SJCRH30 (cell line): Measurements from ENCODE around the gene HNMT. TPM values are rescaled to one million over a fixed set of nuclear protein-coding genes. Genes with fewer than 3 reads are reported as not detected.
"Not testable (repeated sequence)": the region's sequence is repeated elsewhere in the genome, so short reads cannot be mapped to it uniquely, and the experiment has no call there.

Experiments
- DNase-seq, 2 experiments: peaks; one replicate each; pipeline ENCODE4 v3.0.0-alpha.2; 2015 to 2020
- H3K27ac ChIP-seq: fragments of 250-450 bp; sonication (Bioruptor Pico); 2 replicates; pipeline ENCODE4 v1.5.1; 2020; ENCODE audit warnings: mild to moderate bottlenecking, moderate library complexity
- H3K27me3 ChIP-seq: fragments of 250-450 bp; sonication (Bioruptor Pico); 2 replicates; pipeline ENCODE4 v1.5.1; 2020; ENCODE audit warnings: mild to moderate bottlenecking, moderate library complexity
- H3K36me3 ChIP-seq: fragments of 250-450 bp; sonication (Bioruptor Pico); 2 replicates; pipeline ENCODE4 v1.5.1; 2020; ENCODE audit warnings: mild to moderate bottlenecking, moderate library complexity
- H3K4me1 ChIP-seq: fragments of 250-450 bp; sonication (Bioruptor Pico); 2 replicates; pipeline ENCODE4 v1.5.1; 2020; ENCODE audit warnings: mild to moderate bottlenecking, moderate library complexity
- H3K4me3 ChIP-seq: fragments of 250-450 bp; sonication (Bioruptor Pico); 2 replicates; pipeline ENCODE4 v1.5.1; 2020; ENCODE audit warnings: mild to moderate bottlenecking, moderate library complexity
- H3K9me3 ChIP-seq: fragments of 250-450 bp; sonication (Bioruptor Pico); replicated peaks from 2 replicates; pipeline ENCODE4 v1.5.1; 2020; ENCODE audit warnings: mild to moderate bottlenecking, moderate library complexity
- total RNA-seq: library from RNA; depleted of rRNA; stranded (reverse); fragments of >200 nt; shearing (Covaris generic); gene quantifications from 2 replicates; pipeline ENCODE4 v1.2.3, GENCODE V29; 2014

The HNMT gene
- total RNA-seq, 1 experiment from 2014 or later, result 0.04 TPM

DNA sequence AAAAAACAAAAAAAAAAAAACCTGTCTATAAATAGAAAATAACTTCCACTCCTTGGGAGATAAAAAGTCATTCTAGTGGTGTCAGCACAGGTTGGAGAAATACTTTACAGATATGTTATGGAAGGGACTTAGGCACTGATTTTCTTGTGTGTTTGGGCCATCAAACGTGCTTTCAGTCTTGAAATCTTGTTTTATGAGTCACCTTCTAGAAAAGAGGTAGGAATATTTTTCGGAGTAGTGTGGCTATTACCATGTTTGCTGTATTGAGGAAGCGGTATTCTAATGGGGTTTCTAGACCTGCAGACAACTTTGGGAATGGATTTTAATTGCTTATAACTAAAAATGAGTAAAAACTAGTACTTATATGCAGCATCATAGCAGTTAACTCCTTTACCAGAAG is 12.0 kb downstream of the HNMT start:
- Histone ChIP-seq H3K27ac (no peak overlapping the region), H3K27me3 (no peaks in the 10 kb centered on the region), H3K4me1 (no peaks in the 10 kb centered on the region), H3K36me3 (no peaks in the 10 kb centered on the region), H3K9me3 (no peaks in the 10 kb centered on the region), H3K4me3 (no peak overlapping the region)
- DNase-seq, result no peak

DNA sequence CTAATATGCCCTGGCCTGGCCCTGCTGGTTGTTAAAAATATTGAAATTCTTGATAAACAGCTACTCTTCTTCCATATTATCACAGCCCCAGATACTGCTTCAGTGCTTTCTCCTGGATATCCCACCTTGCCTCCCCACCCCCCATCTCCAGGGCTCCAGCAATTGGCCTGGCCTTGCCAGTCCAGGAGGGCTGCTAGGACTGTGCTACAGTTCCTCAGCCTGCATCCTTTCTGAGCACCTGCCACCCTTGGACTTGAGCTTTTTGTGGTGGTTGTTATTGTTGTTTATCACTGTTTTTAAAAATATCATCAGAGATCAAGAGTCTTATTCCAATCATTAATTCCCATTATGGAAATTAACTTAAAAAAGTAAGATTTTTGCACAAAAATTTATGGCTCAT is 13.5 kb downstream of the HNMT start:
- DNase-seq, result no peak
- Histone ChIP-seq H3K4me1 (no peaks in the 10 kb centered on the region), H3K9me3 (no peaks in the 10 kb centered on the region), H3K4me3 (no peak overlapping the region), H3K36me3 (no peaks in the 10 kb centered on the region), H3K27me3 (no peaks in the 10 kb centered on the region), H3K27ac (no peak overlapping the region)

- Histone ChIP-seq H3K4me1 (no peaks in the 10 kb centered on the region), H3K27ac (no peak overlapping the region), H3K36me3 (no peaks in the 10 kb centered on the region), H3K4me3 (no peak overlapping the region), H3K27me3 (no peaks in the 10 kb centered on the region), H3K9me3 (no peaks in the 10 kb centered on the region)
- no peak for DNase-seq
Observed at GRCh38 chr2:137980459-137980858, 16.2 kb downstream of the HNMT start.

DNA sequence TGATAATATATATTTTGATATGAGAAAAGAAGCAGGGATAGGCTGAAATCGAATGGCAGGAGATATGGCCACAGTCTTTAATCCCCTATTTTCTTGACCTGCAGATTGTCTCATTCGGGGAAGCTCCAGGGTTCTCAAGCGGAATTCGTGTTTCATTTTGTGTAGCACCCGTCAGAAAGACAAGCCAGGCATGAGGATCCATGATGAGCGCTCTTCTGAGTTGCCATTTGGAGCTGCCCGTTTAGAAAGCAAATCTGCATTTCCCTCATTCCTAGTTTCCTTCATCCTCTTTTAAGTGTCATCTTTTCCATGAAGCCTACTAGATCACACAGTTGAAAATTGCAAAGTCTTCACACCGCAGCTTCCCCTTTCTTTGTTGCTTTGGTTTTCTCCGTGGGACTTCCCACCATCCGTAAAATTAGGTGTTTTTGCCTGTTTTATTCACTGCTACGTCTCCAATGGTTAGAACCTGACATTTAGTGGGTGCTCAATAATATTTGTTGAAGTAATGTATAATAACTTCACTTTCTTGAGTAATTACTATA is 16.9 kb downstream of the HNMT start:
- H3K36me3 ChIP-seq, result no peaks in the 10 kb centered on the region
- no peak overlapping the region for H3K4me3 ChIP-seq
- H3K9me3 ChIP-seq, result no peaks in the 10 kb centered on the region
- H3K27me3 ChIP-seq, result no peaks in the 10 kb centered on the region
- no peaks in the 10 kb centered on the region for H3K4me1 ChIP-seq
- DNase-seq, result no peak
- no peak overlapping the region for H3K27ac ChIP-seq

GRCh38 chr2:137983581-137983980 is 19.3 kb downstream of the HNMT start:
- Histone ChIP-seq H3K9me3 (no peaks in the 10 kb centered on the region), H3K4me1 (no peaks in the 10 kb centered on the region), H3K27ac (no peak overlapping the region), H3K27me3 (no peaks in the 10 kb centered on the region), H3K4me3 (no peak overlapping the region), H3K36me3 (no peaks in the 10 kb centered on the region)
- no peak for DNase-seq

GRCh38 chr2:137986268-137986667 is 22.0 kb downstream of the HNMT start:
- no peaks in the 10 kb centered on the region for H3K36me3 ChIP-seq
- no peaks in the 10 kb centered on the region for H3K27me3 ChIP-seq
- H3K27ac ChIP-seq, result no peak overlapping the region
- no peaks in the 10 kb centered on the region for H3K4me1 ChIP-seq
- DNase-seq, result no peak
- no peak overlapping the region for H3K4me3 ChIP-seq
- H3K9me3 ChIP-seq, result no peaks in the 10 kb centered on the region

DNA sequence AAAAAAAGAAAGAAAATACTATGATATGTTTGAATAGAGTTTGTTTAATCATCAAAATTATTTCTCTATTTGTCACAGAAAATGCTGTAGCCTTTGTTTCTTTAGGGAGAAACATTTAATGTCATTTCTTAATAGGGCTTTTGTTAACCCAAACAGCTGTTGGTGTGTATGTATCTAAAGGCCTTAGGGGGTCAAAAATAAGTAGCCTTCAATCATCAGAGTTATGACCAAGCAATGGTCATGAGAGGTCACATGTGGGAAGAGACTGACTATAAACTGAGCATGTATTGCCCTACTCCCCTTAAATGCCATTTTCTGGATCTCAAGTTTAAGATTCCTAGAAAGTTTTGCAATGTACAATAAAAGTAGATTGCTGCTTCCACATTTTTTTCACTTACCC is 22.7 kb downstream of the HNMT start:
- Histone ChIP-seq H3K27me3 (no peaks in the 10 kb centered on the region), H3K4me1 (no peaks in the 10 kb centered on the region)
- DNase-seq, result no peak

DNA sequence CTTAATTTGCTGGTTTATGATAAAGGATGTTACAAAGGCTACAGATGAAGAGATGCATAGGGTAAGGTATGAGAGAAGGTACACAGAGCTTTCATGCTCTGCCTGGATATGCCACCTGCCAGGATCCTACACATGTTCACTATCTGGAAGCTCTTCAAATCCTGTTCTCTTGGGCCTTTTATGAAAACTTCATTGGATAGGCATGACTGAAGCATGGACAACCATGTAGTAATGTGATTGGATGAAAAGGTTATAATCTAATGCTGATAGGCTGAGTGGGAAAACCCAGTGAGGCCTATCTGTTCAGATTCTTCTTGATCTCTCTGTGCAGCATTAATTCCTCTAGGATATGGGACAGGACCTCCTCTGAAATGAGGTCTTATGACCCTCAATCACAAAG is 26.8 kb downstream of the HNMT start:
- no peak for DNase-seq
- H3K4me1 ChIP-seq, result no peaks in the 10 kb centered on the region
- H3K27me3 ChIP-seq, result no peaks in the 10 kb centered on the region
- no peaks in the 10 kb centered on the region for H3K36me3 ChIP-seq
- H3K4me3 ChIP-seq, result no peak overlapping the region
- no peak overlapping the region for H3K27ac ChIP-seq
- H3K9me3 ChIP-seq, result no peaks in the 10 kb centered on the region

More for the DNA sequence above, 22.7 kb downstream of the HNMT start:
- H3K4me3 ChIP-seq, result no peak overlapping the region
- H3K27ac ChIP-seq, result no peak overlapping the region
- no peaks in the 10 kb centered on the region for H3K9me3 ChIP-seq
- no peaks in the 10 kb centered on the region for H3K36me3 ChIP-seq

DNA sequence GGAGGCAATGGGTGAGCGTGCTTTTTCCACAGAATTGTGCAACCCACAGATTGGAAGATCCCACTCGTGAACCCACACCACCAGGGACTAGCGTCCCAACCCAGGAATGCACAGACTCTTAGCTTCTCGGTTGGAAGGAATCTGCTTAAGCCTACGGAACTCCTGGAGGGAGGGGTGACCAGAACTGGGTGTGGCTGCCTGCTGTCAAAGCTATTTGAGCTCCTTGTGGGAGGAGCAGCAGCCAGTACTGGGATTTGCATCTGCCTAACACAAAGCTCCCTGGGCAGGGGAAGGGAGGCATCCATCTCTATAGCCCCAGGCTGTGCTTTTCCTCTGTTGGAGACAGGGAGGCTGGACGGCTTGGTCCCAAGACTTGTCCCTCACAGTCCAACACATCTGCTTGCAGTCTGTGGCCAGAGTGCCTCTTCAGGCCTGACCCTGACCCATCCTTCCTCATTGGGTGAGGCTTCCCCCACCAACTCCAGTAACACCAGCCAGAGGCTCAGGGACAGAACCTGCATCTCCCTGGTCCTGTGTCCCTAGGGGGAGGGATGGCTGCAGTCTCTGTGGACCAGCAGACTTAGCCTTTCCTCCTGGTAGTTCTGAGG is 27.9 kb downstream of the HNMT start:
- H3K36me3 ChIP-seq, result no peaks in the 10 kb centered on the region
- peak; percentile 2 to 8 for DNase-seq
- H3K4me1 ChIP-seq, result no peaks in the 10 kb centered on the region

DNA sequence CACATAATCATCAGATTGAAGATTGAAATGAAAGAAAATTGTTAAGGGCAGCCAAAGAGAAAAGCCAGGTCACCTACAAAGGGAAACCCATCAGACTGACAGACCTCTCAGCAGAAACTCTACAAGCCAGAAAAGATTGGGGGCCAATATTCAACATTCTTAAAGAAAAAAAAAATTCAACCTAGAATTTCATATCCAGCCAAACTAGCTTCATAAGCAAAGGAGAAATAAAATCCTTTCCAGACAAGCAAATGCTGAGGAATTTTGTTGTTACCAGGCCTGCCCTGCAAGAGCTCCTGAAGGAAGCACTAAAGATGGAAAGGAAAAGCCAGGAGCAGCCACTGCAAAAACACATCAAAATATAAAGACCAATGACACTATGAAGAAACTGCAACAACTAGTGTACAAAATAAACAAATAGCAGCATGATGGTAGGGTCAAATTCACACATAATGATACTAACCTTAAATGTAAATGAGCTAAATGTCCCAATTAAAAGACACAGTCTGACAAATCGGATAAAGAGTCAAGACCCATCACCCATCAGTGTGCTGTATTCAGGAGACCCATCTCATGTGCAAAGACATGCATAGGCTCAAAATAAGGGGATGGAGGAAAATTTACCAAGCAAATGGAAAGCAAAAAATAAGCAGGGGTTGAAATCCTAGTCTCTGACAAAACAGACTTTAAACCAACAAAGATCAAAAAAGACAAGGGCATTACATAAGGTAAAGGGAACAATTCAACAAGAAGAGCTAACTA is 29.6 kb downstream of the HNMT start:
- H3K9me3 ChIP-seq, H3K4me1 ChIP-seq, H3K36me3 ChIP-seq, DNase-seq, H3K4me3 ChIP-seq, H3K27ac ChIP-seq, H3K27me3 ChIP-seq: not testable (repeated sequence)

More for the DNA sequence above, 27.9 kb downstream of the HNMT start:
- Histone ChIP-seq H3K27ac (no peak overlapping the region), H3K27me3 (no peaks in the 10 kb centered on the region), H3K9me3 (no peaks in the 10 kb centered on the region), H3K4me3 (no peak overlapping the region)

DNA sequence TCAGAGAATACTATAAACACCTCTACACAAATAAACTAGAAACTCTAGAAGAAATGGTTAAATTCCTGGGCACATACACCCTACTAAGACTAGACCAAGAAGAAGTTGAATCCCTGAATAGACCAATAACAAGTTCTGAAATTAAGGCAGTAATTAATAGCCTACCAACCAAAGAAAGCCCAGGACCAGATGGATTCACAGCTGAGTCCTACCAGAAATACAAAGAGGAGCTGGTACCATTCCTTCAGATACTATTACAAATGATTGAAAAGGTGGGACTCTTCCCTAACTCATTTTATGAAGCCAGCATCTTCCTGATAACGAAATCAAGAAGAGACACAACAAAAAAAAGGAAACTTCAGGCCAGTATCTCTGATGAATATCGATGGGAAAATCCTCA is 31.1 kb downstream of the HNMT start:
- not testable (repeated sequence) for H3K9me3 ChIP-seq, H3K27me3 ChIP-seq, H3K36me3 ChIP-seq, H3K4me1 ChIP-seq, H3K27ac ChIP-seq, DNase-seq, H3K4me3 ChIP-seq

DNA sequence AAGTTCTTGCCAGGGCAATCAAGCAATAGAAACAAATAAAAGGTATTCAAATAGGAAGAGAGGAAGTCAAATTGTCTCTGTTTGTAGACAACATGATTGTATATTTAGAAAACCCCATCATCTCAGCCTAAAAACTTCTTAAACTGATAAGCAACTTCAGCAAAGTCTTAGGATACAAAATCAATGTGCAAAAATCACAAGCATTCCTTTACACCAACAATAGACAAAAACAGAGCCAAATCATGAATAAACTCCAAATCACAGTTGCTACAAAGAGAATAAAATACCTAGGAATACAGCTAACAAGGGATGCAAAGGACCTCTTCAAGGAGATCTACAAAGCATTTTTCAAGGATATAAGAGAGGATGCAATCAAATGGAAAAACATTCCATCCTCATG is 31.9 kb downstream of the HNMT start:
- not testable (repeated sequence) for H3K27me3 ChIP-seq, H3K36me3 ChIP-seq

DNA sequence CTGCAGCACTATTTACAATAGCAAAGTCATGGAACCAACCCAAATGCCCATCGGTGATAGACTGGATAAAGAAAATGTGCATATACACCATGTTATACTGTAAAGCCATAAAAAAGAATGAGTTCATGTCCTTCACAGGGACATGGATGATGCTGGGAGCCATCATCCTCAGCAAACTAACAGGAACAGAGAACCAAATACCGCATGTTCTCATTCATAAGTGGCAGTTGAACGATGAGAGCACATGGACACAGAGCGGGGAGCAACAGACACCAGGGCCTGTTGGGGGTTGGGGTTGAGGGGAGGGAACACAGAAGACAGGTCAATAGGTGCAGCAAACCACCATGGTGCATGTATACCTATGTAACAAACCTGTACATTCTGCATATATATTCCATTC is 33.5 kb downstream of the HNMT start:
- Histone ChIP-seq H3K27ac (no peak overlapping the region), H3K4me1 (no peaks in the 10 kb centered on the region), H3K4me3 (no peak overlapping the region), H3K36me3 (no peaks in the 10 kb centered on the region), H3K27me3 (no peaks in the 10 kb centered on the region), H3K9me3 (no peaks in the 10 kb centered on the region)
- no peak for DNase-seq

More for the DNA sequence above, 31.9 kb downstream of the HNMT start:
- not testable (repeated sequence) for H3K27ac ChIP-seq, H3K4me1 ChIP-seq, DNase-seq, H3K4me3 ChIP-seq, H3K9me3 ChIP-seq

DNA sequence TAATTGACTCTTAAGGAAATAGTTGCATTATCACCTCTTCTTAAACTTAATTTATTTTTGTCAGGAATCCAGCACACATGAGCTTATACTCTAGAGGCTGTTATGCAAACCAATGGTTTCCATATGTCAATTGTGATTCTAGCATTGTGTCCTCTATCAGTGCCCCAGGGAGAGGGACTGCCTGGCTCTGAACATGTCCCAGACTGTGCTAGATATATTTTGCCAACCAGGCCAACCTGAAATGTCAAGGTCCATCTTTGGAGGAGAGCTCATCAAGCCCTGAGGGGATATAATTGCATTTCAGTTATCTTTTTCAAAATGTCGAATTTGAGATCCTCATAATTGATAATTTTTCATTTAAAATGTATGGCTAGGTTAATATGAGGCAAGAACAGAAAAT is 34.2 kb downstream of the HNMT start:
- no peaks in the 10 kb centered on the region for H3K36me3 ChIP-seq
- H3K9me3 ChIP-seq, result no peaks in the 10 kb centered on the region
- H3K27ac ChIP-seq, result no peak overlapping the region
- DNase-seq, result no peak
- H3K27me3 ChIP-seq, result no peaks in the 10 kb centered on the region
- H3K4me3 ChIP-seq, result no peak overlapping the region
- H3K4me1 ChIP-seq, result no peaks in the 10 kb centered on the region

GRCh38 chr2:137999273-137999672 is 35.0 kb downstream of the HNMT start:
- H3K4me1 ChIP-seq, result no peaks in the 10 kb centered on the region
- H3K27me3 ChIP-seq, result no peaks in the 10 kb centered on the region
- no peaks in the 10 kb centered on the region for H3K36me3 ChIP-seq
- H3K27ac ChIP-seq, result no peak overlapping the region
- H3K4me3 ChIP-seq, result no peak overlapping the region
- DNase-seq, result no peak
- H3K9me3 ChIP-seq, result no peaks in the 10 kb centered on the region

GRCh38 chr2:138000009-138000408 is 35.7 kb downstream of the HNMT start:
- H3K36me3 ChIP-seq, result no peaks in the 10 kb centered on the region
- no peak overlapping the region for H3K4me3 ChIP-seq
- H3K27ac ChIP-seq, result no peak overlapping the region
- H3K9me3 ChIP-seq, result no peaks in the 10 kb centered on the region
- DNase-seq, result no peak
- H3K27me3 ChIP-seq, result no peaks in the 10 kb centered on the region
- H3K4me1 ChIP-seq, result no peaks in the 10 kb centered on the region
